Stimulated activated CD8-positive, alpha-beta memory T cell treated with anti-CD3 and anti-CD28 coated beads, Interleukin-4, amount 100 ng/mL, for 4 hours (primary cell): Measurements from ENCODE around the gene CLDN9.

Source experiments
- DNase-seq, 2 donors: peaks; one replicate each; pipeline ENCODE4 v3.0.0-alpha.2; 2020; ENCODE audit warnings: low read depth in 2 of 2, low spot score in 1 of 2

Gene CLDN9

DNA sequence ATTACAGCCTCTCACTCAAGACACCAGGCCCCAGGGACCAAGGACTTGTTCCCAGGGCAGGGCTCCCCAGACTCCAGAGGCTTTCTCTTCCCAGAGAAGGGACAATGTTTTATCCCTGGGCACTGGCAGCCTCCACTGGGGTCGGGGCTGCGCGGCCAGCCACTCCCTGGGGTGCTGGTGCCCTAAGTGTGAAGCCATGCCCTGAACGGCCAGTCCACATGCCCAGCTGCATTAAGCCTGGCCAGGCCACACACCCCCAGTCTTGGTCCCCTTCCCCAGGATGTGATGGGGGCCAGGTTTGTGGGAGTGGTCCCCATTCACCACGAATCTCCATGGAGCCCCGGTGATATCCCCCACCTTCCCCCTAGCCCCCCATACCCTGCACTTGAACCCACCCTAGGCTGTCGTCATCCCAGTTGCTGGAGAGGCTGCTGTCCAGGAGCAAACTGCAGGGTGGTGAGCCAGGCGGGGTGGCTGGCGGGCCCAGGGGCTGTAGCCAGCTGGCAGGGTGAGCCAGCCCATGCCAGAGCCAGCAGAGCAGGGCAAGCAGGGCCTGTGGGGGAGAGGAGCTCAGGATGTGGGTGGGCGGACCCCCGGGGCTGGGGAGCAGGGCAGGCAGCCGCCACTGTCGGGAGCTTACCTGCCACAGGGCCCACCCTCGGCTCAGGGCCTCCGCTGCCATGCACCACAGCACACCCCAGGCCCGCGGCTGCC lies 39.0 kb upstream of the CLDN9 start:
- DNase-seq: no peak

- DNase-seq: no peak
Observed at GRCh38 chr16:2974319-2975056, 38.2 kb upstream of the CLDN9 start.

DNA sequence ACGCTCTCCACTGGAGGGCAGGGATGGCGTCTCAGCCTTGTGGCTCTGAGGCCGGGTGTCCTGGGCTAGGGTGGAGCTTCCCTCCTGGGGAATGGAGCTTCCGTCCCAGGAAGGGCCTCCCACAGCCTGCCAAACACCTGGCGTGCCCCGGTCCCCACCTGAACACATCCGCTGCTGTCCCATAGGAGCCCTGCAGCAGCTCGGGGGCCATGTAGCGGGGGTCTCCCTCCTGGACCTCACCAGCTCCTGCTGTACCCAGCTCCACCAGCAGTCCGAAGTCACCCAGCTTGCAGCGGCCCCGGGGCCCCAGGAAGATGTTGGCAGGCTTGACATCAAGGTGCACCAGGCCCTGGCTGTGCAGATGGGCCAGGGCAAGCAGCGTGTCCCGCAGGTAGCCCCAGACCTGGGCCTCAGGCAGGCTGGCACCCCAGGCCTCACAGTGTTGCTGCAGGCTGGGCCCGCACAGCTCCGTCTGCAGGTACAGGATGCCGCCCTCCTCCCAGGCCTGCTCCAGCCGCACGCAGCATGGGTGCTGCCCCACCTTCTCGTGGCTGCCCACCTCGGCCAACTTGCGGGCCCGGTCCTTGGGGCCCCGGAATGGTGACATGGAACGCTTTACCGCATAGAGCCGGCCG lies 37.4 kb upstream of the CLDN9 start:
- DNase-seq: no peak

GRCh38 chr16:2976201-2976600 lies 36.5 kb upstream of the CLDN9 start:
- DNase-seq: no peak

- no peak for DNase-seq
Observed at GRCh38 chr16:2976673-2977072, 36.0 kb upstream of the CLDN9 start.

DNA sequence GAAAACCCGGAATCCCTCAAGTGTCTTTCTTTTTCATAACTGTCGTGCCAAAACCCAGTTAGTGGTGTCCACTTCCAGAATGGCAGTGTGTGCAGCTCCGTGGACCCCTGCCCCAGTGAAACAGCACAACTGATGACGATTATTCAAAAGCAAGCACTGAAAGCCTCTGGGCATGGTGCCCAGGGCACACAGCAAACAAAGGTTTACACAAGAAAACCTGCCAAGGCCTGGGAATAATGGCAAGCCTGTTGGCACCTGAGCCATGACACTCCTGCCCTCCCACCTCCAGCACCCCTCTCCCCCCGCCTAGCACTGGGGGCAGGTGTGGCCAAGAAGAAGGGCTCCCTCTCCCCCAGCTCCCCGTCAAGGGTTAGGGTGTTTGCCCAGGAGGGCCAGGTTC lies 35.3 kb upstream of the CLDN9 start:
- no peak for DNase-seq

DNA sequence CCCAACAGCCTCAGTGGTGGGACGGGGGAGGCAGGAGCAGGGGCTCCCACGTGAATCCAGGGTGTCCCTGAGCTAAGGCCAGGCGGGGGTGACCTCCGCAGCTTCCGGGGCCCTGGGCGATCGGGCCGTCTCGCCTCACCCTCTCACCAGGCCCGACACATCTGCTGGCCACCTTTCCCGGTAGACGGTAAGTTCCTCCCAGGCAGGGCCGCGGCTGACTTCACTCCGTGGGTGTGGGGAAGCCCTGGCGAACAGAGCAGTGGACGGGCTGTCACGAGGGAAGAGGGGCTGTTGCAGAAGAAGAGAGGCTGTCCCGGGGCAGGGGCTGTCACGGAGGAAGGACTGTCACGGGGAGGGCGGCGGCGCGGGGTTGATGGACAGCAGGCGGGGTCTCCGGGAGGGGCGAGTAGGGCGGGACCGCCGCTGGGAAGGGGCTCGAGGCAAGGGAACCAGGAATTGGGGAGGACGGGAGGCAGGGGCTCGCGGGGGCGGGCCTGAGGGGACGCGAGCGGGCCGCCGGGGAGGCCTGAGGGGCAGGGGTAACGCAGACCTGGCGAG lies 33.0 kb upstream of the CLDN9 start:
- no peak for DNase-seq

DNA sequence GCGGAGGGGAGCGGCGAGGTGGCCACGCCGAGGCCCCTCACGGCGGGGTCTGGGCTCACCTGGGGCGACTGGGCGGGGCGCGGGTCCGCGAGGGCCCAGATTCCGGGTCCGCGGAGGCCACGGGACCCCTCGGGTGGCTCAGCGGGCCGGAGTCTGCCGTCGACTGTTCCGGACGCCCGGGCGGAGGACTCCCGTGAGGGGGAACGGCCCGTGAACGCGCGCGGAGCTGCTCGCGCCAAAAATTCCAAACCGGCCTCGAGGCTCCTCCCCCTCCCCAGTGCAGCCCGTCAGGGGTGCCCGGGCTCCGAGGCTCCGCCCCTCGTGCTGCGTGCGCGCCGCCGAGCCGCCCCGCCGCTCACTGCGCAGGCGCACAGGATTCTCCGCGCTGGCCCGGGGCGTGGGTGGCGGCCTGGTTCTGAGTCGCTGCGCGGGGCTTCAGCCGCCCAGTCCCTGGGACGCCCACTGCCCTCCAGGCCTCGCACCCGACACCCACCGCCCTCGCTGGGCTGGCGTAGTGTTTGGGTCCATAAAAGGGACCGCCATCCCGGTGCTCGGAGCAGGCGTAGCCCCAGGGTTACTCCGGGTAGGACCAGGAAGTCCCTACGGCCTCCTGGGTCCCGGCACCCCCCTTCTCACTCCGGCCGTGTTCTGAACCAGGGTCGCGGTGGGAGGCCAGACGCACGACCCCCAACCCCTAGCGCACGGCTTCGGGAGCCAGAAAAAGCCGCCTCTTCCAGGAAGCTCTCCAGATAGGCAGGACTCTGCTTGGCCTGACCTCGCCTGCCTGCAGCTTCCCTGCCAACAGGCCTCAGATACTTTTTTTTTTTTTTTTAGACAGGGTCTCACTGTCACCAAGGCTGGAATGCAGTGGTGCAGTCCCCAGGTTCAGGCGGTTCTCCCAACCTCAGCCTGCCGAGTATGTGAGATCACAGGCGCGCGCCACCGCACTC lies 32.2 kb upstream of the CLDN9 start, which contains the start of gene PKMYT1:
Gene PKMYT1, minus strand, starts transcription at position 220 of the 950 bp plus-strand sequence. CDS start 789 bp downstream, outside the sequence.
- peak; percentile 85 to 86 for DNase-seq

GRCh38 chr16:2981177-2981898 lies 31.4 kb upstream of the CLDN9 start:
- DNase-seq: no peak

GRCh38 chr16:2981899-2982250 lies 30.8 kb upstream of the CLDN9 start:
- DNase-seq: no peak

DNA sequence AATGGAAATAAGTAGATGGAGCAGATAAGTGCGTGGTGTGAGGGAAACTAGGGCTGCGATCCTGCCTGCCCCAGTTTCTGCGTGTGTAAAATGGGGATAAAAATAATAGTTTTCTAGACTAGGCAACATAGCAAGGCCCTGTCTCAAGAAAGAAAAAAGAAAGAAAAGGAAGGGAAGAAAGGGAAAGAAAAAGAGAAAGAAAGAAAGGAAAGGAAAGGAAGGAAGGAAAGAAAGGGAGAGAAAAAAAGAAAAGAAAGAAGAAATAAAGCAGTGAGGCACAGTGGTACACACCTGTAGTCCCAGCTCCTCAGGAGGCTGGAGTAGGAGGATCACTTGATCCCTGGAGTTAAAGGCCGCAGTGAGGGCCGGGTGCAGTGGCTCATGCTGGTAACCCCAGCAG lies 30.3 kb upstream of the CLDN9 start:
- DNase-seq: no peak

DNA sequence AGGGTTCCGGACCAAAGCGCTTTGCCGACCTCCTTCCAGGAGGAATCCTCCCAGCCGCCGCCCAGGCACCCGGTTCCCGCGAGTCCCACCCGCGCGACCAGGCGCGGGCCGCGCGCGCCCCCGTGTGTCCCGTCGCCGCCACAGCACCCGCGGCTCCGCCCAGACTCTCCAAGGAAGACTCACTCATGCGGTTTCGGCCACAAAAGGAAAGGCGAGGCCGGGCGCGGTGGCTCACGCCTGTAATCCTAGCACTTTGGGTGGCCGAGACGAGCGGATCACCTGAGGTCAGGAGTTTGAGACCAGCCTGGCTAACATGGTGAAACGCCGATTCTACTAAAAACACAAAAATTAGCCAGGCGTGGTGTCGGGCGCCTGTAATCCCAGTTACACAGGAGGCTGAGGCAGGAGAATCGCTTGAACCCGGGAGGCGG lies 29.0 kb upstream of the CLDN9 start:
- peak in 1 of 2 donors; percentile 35 for DNase-seq

- DNase-seq: no peak
Observed at GRCh38 chr16:2985462-2985861, 27.3 kb upstream of the CLDN9 start.

DNA sequence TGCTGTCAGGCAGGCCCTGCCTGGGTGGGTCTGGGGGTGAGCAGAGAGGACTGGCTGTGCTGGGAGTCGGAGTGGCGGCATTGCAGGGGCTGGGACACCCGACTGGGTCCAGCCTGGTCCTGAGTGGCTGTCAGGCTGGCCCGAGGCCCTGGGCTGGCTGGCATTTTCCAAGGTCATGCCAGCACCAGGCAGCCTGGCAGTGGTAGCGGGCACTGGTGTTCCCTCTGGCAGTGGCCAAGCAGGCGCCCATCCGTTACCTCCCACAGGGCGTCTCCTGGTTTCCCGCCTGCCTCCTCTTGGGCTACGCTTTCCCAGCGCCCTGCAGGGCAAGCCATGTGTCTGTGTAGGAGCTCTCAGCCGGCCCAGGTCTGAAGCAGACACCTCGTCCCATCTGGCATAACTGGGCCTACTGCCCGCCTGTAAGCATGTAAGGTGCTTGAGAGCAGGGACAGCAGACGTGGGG lies 26.8 kb upstream of the CLDN9 start:
- no peak for DNase-seq

DNA sequence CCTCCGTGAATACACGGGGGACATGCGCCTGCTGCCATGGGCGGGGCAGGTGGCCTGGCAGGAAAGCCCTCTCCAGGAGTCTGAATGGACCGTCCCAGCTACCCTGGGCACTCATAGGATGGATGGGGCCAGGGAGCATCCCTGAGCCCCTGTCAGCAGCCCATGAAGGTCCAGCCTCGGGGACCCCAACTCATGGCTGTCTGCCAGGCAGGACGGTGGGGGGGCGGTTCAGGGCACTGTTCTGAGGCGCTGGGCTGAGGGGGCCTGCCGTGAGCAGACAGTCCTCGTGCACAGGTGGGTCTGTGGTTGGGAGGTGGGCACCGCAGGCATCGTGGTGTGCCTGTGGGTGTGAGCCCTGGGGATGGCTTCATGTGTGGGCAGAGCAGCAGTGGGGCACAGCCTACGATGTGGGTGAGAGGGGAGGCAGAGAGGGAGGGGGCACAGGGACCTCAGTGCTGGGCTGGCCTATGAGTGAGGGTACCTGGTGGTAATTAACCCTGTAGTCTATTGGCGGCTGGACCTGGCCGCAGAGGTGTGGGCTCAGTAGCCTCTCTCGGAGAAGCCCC lies 26.0 kb upstream of the CLDN9 start:
- no peak for DNase-seq

DNA sequence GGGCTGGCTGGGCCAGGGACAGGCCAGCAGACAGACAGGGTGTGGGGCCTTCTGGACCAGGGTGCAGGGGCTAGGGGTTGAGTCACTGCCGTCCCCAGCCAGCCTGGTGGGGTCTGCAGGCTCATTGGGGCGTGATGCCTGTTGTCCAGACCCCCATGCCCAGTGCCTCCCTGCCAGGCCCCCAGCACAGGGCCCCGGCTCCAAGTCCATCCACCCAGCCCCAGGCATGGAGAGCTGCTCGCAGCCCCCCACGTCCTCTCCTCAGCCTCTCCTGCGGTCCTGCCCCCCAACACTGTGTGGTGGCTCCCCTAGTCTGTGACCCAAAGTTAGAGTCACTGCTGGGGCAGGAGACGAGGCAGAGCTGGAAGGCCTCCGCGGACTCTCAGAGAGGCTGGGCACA lies 25.4 kb upstream of the CLDN9 start:
- no peak for DNase-seq

DNA sequence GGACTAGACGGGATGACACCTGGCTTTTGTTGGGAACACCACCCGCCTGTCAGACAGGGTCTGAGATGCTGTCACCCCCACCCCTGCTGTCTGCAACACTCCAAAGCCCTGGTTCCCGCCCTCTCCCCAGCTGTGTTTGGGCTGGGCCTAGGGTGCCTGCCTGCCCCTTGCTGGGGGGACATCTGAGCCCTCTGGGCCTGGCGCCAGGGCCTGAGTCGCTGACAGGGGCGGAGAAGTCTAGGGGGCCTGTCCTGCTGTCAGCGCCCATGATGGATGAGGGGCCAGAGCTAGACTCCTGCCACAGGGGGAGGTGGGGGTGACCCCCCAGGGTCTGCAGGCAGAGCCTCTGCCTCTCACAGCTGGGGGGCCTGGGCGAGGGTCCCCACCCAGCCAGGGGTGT lies 24.9 kb upstream of the CLDN9 start:
- no peak for DNase-seq

GRCh38 chr16:2988590-2989099 lies 24.1 kb upstream of the CLDN9 start:
- DNase-seq: no peak

- DNase-seq: no peak
Observed at GRCh38 chr16:2990891-2991290, 21.8 kb upstream of the CLDN9 start.
